Measurements from ENCODE around the gene LRBA. TPM values are rescaled to one million over a fixed set of nuclear protein-coding genes. Genes with fewer than 3 reads are reported as not detected.

The LRBA gene
- total RNA-seq, 1 donor from 2014 or later = 68.0 TPM

- H3K27ac ChIP-seq = no peak overlapping the region
- no peaks in the 10 kb centered on the region for H3K4me1 ChIP-seq
- TF ChIP-seq CTCF (IDR thresholded peaks at IDR 0.05) (no peak), POLR2A (IDR thresholded peaks at IDR 0.05) (no peak), POLR2AphosphoS5 (IDR thresholded peaks at IDR 0.05; ENCODE audit: insufficient read depth in 1 of 2, low read depth in 1 of 2) (no peak)
- peaks cover 0 to 14% of the 10 kb centered on the region in 2 donors for H3K36me3 ChIP-seq
- no peaks in the 10 kb centered on the region for H3K9me3 ChIP-seq
- no peak for DNase-seq (ENCODE audit: extremely low spot score in 2 of 2)
- H3K4me3 ChIP-seq = peak overlapping the region in 1 of 2 donors; percentile 30
- H3K27me3 ChIP-seq = no peaks in the 10 kb centered on the region
- intact Hi-C loops (cut with DNase I) = no loop called here
Measured at GRCh38 chr4:150584111-150584915, 430.8 kb downstream of the LRBA start.

DNA sequence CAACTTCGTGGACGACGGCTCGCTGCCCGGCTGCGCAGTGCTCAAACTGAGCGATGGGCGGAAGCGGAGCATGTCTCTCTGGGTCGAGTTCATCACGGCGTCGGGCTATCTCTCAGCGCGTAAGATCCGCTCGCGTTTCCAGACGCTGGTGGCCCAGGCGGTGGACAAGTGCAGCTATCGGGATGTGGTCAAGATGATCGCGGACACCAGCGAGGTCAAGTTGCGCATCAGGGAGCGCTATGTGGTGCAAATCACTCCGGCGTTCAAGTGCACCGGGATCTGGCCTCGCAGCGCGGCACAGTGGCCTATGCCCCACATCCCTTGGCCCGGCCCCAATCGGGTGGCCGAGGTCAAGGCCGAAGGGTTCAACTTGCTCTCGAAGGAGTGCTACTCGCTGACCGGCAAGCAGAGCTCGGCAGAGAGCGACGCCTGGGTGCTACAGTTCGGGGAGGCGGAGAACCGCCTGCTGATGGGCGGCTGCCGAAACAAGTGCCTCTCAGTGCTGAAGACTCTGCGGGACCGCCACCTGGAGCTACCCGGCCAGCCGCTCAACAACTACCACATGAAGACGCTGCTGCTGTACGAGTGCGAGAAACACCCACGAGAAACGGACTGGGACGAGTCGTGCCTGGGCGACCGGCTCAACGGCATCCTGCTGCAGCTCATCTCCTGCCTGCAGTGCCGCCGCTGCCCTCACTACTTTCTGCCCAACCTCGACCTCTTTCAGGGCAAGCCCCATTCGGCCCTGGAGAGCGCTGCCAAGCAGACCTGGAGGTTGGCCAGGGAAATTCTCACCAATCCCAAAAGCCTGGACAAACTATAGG, 431.6 kb downstream of the LRBA start:
- TF ChIP-seq POLR2AphosphoS5 (IDR thresholded peaks at IDR 0.05; ENCODE audit: insufficient read depth in 1 of 2, low read depth in 1 of 2) (no peak), POLR2A (IDR thresholded peaks at IDR 0.05) (no peak), CTCF (IDR thresholded peaks at IDR 0.05) (no peak)
- H3K4me1 ChIP-seq = no peaks in the 10 kb centered on the region
- H3K9me3 ChIP-seq = no peaks in the 10 kb centered on the region
- H3K27ac ChIP-seq = no peak overlapping the region
- DNase-seq (ENCODE audit: extremely low spot score in 2 of 2) = no peak
- peak overlapping the region; percentile 21 to 30 for H3K4me3 ChIP-seq
- H3K27me3 ChIP-seq = no peaks in the 10 kb centered on the region
- peaks cover 0 to 13% of the 10 kb centered on the region in 2 donors for H3K36me3 ChIP-seq
- intact Hi-C loops (cut with DNase I) = no loop called here

DNA sequence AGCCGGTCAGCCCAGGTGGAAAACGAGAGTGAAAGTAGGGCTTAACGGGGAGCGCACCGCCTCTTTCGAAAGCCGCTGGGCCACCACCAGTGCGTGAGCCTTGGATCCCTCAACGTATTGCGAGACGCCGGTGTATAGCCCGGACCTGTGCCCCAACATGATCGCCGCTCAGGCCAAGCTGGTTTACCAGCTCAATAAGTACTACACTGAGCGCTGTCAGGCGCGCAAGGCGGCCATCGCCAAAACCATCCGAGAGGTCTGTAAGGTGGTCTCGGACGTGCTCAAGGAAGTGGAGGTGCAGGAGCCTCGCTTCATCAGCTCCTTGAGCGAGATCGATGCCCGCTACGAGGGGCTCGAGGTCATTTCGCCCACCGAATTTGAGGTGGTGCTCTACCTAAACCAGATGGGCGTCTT, 432.2 kb downstream of the LRBA start:
- H3K27ac ChIP-seq = no peak overlapping the region

GRCh38 chr4:150582146-150582872, 432.8 kb downstream of the LRBA start, which contains the start of gene MAB21L2:
MAB21L2 (plus strand) TSS chr4:150582151; CDS start chr4:150583030, 879 bp downstream.
- H3K9me3 ChIP-seq = no peaks in the 10 kb centered on the region
- no peak within 1 kb of the TSS for H3K27ac ChIP-seq
- no peak for DNase-seq (ENCODE audit: extremely low spot score in 2 of 2)
- intact Hi-C loops (cut with DNase I) = no loop called here
- no peaks in the 10 kb centered on the region for H3K27me3 ChIP-seq
- no peak for TF ChIP-seq POLR2AphosphoS5 (IDR thresholded peaks at IDR 0.05; ENCODE audit: insufficient read depth in 1 of 2, low read depth in 1 of 2)
- TF ChIP-seq CTCF (IDR thresholded peaks at IDR 0.05) = no peak
- TF ChIP-seq POLR2A (IDR thresholded peaks at IDR 0.05) = no peak
- H3K4me3 ChIP-seq = peak within 1 kb of the TSS; percentile 21 to 30
- H3K36me3 ChIP-seq = peaks cover 0 to 13% of the 10 kb centered on the region in 2 donors
- no peaks in the 10 kb centered on the region for H3K4me1 ChIP-seq

More for the DNA sequence above, 432.2 kb downstream of the LRBA start:
- H3K9me3 ChIP-seq = no peaks in the 10 kb centered on the region
- TF ChIP-seq POLR2AphosphoS5 (IDR thresholded peaks at IDR 0.05; ENCODE audit: insufficient read depth in 1 of 2, low read depth in 1 of 2) (peak in 1 of 2 donors; percentile 4), CTCF (IDR thresholded peaks at IDR 0.05) (no peak), POLR2A (IDR thresholded peaks at IDR 0.05) (no peak)
- peaks cover 0 to 13% of the 10 kb centered on the region in 2 donors for H3K36me3 ChIP-seq
- H3K4me1 ChIP-seq = no peaks in the 10 kb centered on the region
- H3K27me3 ChIP-seq = no peaks in the 10 kb centered on the region
- DNase-seq (ENCODE audit: extremely low spot score in 2 of 2) = no peak
- H3K4me3 ChIP-seq = peak overlapping the region; percentile 21 to 30
- intact Hi-C loops (cut with DNase I) = no loop called here
